GM12872 (cell line): ENCODE results near the gene RBM20.

ENCODE experiments used
- TF ChIP-seq, protein P1 (sequence below): IDR thresholded peaks from 3 replicates; pipeline ENCODE4 v1.5.1; 2011; ENCODE audit warnings: low read depth, mild to moderate bottlenecking, low read length, moderate library complexity; ENCODE audit not compliant: insufficient read depth

Gene RBM20

DNA sequence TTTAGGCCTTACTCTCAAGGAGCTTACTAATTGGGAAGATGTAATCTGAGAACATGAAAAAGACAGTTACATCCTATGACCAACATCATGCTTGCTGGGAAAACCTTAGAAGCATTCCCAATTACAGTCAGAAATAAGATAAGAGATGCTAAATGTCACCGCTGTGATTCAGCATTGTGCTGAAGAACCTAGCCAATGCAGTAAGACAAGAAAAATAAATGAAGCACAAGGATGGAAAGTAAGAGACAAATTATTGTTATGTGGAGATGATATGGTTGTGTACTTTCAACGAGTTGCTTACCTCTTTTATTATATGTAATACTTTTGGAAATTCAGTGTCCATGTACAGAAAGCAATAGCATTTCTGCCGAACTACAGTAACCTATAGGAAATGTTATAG lies 104.8 kb downstream of the RBM20 start:
- TF ChIP-seq, protein P1, sequence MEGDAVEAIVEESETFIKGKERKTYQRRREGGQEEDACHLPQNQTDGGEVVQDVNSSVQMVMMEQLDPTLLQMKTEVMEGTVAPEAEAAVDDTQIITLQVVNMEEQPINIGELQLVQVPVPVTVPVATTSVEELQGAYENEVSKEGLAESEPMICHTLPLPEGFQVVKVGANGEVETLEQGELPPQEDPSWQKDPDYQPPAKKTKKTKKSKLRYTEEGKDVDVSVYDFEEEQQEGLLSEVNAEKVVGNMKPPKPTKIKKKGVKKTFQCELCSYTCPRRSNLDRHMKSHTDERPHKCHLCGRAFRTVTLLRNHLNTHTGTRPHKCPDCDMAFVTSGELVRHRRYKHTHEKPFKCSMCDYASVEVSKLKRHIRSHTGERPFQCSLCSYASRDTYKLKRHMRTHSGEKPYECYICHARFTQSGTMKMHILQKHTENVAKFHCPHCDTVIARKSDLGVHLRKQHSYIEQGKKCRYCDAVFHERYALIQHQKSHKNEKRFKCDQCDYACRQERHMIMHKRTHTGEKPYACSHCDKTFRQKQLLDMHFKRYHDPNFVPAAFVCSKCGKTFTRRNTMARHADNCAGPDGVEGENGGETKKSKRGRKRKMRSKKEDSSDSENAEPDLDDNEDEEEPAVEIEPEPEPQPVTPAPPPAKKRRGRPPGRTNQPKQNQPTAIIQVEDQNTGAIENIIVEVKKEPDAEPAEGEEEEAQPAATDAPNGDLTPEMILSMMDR = no peak

GRCh38 chr10:110750931-110751330 lies 106.8 kb downstream of the RBM20 start:
- TF ChIP-seq, protein P1 = no peak

DNA sequence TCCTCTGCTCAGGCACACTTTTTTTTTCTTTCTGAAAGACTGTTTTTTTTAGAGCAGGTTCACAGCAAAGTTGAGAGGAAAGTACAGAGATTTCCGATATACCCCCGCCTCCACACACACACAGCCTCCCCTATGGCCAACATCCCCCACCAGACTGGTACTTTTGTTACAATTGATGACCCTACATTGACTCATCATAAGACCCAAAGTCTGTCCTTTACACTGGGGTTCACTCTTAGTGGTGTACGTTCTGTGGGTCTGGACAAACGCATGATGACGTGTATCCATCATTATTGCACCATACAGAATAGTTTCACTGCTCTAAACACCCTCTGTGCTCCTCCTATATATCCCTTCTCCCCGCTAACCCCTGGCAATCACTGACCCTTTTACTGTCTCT lies 107.7 kb downstream of the RBM20 start:
- TF ChIP-seq, protein P1 = no peak

- TF ChIP-seq, protein P1 = no peak
Measured at GRCh38 chr10:110753462-110753861, 109.3 kb downstream of the RBM20 start.

- TF ChIP-seq, protein P1 = no peak
Measured at GRCh38 chr10:110754375-110755105, 110.4 kb downstream of the RBM20 start.

GRCh38 chr10:110755781-110756180 lies 111.6 kb downstream of the RBM20 start:
- TF ChIP-seq, protein P1 = no peak

- TF ChIP-seq, protein P1 = no peak
Measured at GRCh38 chr10:110756876-110757275, 112.7 kb downstream of the RBM20 start.
